Measurements from ENCODE around the gene DRC3. TPM values are rescaled to one million over a fixed set of nuclear protein-coding genes. Genes with fewer than 3 reads are reported as not detected.

DRC3 gene
- total RNA-seq, 1 experiment from 2014 or later: 0.68 TPM

DNA sequence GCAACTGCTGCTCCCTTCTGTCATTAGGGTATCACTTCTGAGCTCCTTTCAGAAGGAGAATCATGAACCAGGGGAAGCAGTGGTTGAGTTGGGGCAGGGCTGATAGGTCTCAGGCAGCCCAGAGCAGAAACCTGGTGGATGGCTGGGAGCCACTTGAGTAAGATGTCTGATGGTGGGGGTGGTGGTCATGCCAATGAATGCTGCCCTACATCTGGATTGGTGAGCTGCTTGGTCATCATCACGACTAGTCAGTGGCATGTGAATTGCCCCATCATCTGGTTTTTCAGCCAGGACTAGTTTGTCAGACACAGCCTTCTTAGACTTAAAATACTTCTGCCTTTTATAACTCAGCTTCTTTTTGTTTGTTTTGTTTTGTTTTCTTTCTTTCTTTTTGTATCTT lies 69.1 kb downstream of the DRC3 start:
- Mint-ChIP-seq H3K27ac (no peak overlapping the region), H3K9me3 (no peaks in the 10 kb centered on the region; a peak in 2 of 5 replicates), H3K27me3 (ENCODE audit: low read depth) (peaks cover 4% of the 10 kb centered on the region), H3K36me3 (ENCODE audit: insufficient read depth in 1 of 3, low read depth in 3 of 3) (peaks cover 3 to 14% (median 7%) of the 10 kb centered on the region in 3 experiments; a peak in 6 of 7 replicates), H3K4me3 (peak overlapping the region in 1 of 2 experiments; percentile 65; a peak in 2 of 5 replicates), H3K4me1 (peaks cover 29 to 35% of the 10 kb centered on the region in 2 experiments)
- Histone ChIP-seq H3K14ac (ENCODE audit: insufficient read depth, low read length) (no peak overlapping the region), H2BK12ac (ENCODE audit: insufficient read length, low read depth, low read length) (no peak overlapping the region), H4K8ac (replicated peaks; ENCODE audit: insufficient read length, low read depth, low read length) (no peak overlapping the region), H4K20me1 (ENCODE audit: control insufficient read depth, insufficient read depth, insufficient read length) (no peaks in the 10 kb centered on the region), H3K79me1 (ENCODE audit: insufficient read depth, low read depth, low read length, poor library complexity, severe bottlenecking) (no peaks in the 10 kb centered on the region), H3K23ac (ENCODE audit: insufficient read length, low read depth, low read length) (no peak overlapping the region), H2BK5ac (ENCODE audit: insufficient read length, low read length) (no peak overlapping the region), H3K79me2 (ENCODE audit: insufficient read depth, low read length) (no peaks in the 10 kb centered on the region), H3K18ac (ENCODE audit: insufficient read length, low read depth, low read length) (no peak overlapping the region), H4K91ac (ENCODE audit: insufficient read length, low read depth, low read length) (no peak overlapping the region), H4K5ac (ENCODE audit: insufficient read length, low read depth, low read length) (no peak overlapping the region), H3K27me3 (ENCODE audit: insufficient read depth, low read length) (no peaks in the 10 kb centered on the region), H3K9ac (ENCODE audit: extremely low read depth, insufficient read length, low read length) (no peak overlapping the region), H3T11ph (ENCODE audit: low read length) (no peak overlapping the region), H2BK20ac (ENCODE audit: low read depth, low read length, poor library complexity, severe bottlenecking) (no peak overlapping the region), H3K27ac (ENCODE audit: insufficient read length, low read depth, low read length) (no peak overlapping the region), H3K23me2 (ENCODE audit: insufficient read length, low read depth, low read length, poor library complexity, severe bottlenecking) (peaks cover 12% of the 10 kb centered on the region), H2BK120ac (ENCODE audit: low read depth, low read length, poor library complexity, severe bottlenecking) (no peak overlapping the region), H3K56ac (ENCODE audit: insufficient read length, low read depth, low read length) (no peak overlapping the region), H2BK15ac (ENCODE audit: low read depth, low read length) (no peak overlapping the region), H2AK5ac (ENCODE audit: insufficient read length, low read length) (no peak overlapping the region), H3K9me3 (ENCODE audit: control insufficient read depth, low read depth, low read length) (no peaks in the 10 kb centered on the region), H3K4me2 (ENCODE audit: insufficient read depth, insufficient read length, low read length) (no peak overlapping the region), H3K4ac (ENCODE audit: low read depth, low read length) (no peak overlapping the region), H2AFZ (ENCODE audit: low read length) (no peak overlapping the region), H3K4me1 (ENCODE audit: insufficient read depth, low read length) (no peaks in the 10 kb centered on the region; the same call in 1 of the 2 replicates)
- DNase-seq: no peak
- TF ChIP-seq, protein P1, sequence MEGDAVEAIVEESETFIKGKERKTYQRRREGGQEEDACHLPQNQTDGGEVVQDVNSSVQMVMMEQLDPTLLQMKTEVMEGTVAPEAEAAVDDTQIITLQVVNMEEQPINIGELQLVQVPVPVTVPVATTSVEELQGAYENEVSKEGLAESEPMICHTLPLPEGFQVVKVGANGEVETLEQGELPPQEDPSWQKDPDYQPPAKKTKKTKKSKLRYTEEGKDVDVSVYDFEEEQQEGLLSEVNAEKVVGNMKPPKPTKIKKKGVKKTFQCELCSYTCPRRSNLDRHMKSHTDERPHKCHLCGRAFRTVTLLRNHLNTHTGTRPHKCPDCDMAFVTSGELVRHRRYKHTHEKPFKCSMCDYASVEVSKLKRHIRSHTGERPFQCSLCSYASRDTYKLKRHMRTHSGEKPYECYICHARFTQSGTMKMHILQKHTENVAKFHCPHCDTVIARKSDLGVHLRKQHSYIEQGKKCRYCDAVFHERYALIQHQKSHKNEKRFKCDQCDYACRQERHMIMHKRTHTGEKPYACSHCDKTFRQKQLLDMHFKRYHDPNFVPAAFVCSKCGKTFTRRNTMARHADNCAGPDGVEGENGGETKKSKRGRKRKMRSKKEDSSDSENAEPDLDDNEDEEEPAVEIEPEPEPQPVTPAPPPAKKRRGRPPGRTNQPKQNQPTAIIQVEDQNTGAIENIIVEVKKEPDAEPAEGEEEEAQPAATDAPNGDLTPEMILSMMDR (conservative IDR thresholded peaks at IDR 0.05): no peak
- no CpG with 5 or more reads among the region's 1 CpG for WGBS (ENCODE audit: extremely low coverage, insufficient read length, low lambda C conversion rate)
